Stimulated activated naive CD8-positive, alpha-beta T cell treated with anti-CD3 and anti-CD28 coated beads, Interleukin-15, Interleukin-2, amounts not matched to agents 100 ng/mL and 50 ng/mL, for 24 hours (primary cell): ENCODE results near the gene C1RL.

Source experiments
- H3K27ac Mint-ChIP-seq: one replicate; pipeline ENCODE4 v1.8.0; 2021; ENCODE audit warnings: mild to moderate bottlenecking, mixed read lengths
- H3K27me3 Mint-ChIP-seq: one replicate; pipeline ENCODE4 v1.8.0; 2021; ENCODE audit warnings: mixed read lengths
- H3K36me3 Mint-ChIP-seq: one replicate; pipeline ENCODE4 v1.8.0; 2021; ENCODE audit warnings: low read depth, mixed read lengths
- H3K4me1 Mint-ChIP-seq: one replicate; pipeline ENCODE4 v1.8.0; 2021; ENCODE audit warnings: low read depth, mixed read lengths
- H3K4me3 Mint-ChIP-seq: one replicate; pipeline ENCODE4 v1.8.0; 2021; ENCODE audit warnings: mild to moderate bottlenecking, mixed read lengths
- H3K9me3 Mint-ChIP-seq: one replicate; pipeline ENCODE4 v1.8.0; 2021; ENCODE audit warnings: mixed read lengths

C1RL gene

DNA sequence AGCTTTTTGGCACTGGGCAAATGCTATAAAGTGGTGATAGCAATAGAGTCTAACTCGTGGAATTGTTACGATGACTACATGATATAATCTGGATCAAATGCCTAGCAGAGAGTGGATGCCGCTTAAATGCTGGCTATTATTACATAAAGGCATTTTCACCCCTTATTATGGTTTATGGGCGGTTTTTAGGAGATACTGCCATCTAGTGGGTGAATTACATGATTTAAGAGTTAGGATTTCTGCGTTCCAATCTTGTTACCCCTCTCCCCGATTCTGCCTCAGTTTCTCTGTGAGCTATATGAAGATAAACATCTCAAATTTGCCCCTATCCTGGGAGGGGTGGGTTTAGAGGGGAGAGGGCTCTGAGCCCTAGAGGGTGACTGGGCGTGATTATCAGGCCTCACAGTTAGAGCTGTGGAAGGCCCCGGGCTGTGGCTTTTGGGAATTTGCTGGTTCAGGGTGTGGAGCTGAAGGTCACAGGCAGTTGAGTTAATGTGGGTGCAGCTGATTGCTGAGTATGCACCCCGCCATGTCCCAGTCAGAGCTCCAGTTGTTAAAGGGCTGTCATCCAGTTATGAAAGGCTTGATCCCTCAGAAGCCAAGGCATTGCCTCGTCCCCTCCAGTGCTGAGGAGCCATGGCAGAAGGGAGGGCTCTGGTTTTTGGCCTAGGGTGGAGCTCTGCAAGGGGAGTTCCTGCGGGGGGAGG lies 35.6 kb upstream of the C1RL start:
- H3K4me1 Mint-ChIP-seq = no peaks in the 10 kb centered on the region

DNA sequence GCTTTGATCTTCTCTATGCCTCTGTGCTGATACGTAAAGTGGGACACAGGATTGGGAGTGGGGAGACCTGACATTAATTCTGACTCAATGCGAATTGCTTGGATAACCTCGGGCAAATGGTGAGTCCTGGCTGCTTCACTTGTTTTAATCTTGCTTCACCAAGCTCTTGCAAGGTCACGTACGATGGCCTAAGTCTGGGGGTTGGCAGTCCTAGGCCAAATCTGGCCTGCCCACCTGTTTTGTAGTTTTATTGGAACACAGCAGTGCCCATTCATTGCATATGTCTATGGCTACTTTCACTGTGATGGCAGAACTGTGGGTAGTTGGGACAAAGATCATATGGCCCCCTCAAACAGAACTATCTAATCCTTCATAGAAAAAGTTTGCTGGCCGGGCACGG lies 34.5 kb upstream of the C1RL start:
- Mint-ChIP-seq H3K4me1 (no peaks in the 10 kb centered on the region), H3K27ac (no peak overlapping the region), H3K4me3 (no peak overlapping the region), H3K9me3 (no peaks in the 10 kb centered on the region), H3K27me3 (no peaks in the 10 kb centered on the region), H3K36me3 (peaks cover 36% of the 10 kb centered on the region)

More for the DNA sequence above, 35.6 kb upstream of the C1RL start:
- no peaks in the 10 kb centered on the region for H3K27me3 Mint-ChIP-seq
- H3K36me3 Mint-ChIP-seq = peaks cover 27% of the 10 kb centered on the region
- H3K27ac Mint-ChIP-seq = no peak overlapping the region
- no peaks in the 10 kb centered on the region for H3K9me3 Mint-ChIP-seq
- no peak overlapping the region for H3K4me3 Mint-ChIP-seq

DNA sequence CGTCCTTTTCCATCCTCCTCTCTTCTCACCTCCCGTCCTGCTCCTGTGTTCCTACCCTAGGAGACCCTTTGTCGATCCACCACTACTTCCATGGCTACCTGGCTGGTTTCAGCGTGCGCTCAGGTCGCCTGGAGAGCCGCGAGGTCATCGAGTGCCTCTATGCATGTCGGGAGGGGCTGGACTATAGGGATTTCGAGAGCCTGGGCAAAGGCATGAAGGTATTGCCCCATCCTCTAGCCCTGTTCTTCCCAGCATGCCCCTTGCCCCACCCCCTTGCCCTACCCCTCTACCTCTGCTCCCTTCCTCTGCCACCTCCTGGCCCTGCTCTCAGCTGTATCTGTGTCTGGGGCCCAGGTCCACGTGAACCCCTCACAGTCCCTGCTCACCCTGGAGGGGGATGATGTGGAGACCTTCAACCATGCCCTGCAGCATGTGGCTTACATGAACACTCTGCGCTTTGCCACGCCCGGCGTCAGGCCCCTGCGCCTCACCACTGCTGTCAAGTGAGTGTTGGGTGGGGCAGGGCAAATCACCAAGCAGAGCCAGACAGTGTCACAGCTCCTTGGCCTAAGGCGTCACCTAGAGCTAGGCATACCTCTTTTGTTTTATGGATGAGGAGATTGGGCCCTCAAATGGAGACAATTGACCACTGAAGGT lies 33.9 kb upstream of the C1RL start:
- H3K36me3 Mint-ChIP-seq = peaks cover 41% of the 10 kb centered on the region
- H3K27ac Mint-ChIP-seq = no peak overlapping the region
- H3K27me3 Mint-ChIP-seq = no peaks in the 10 kb centered on the region
- no peaks in the 10 kb centered on the region for H3K9me3 Mint-ChIP-seq
- H3K4me3 Mint-ChIP-seq = no peak overlapping the region
- no peaks in the 10 kb centered on the region for H3K4me1 Mint-ChIP-seq

DNA sequence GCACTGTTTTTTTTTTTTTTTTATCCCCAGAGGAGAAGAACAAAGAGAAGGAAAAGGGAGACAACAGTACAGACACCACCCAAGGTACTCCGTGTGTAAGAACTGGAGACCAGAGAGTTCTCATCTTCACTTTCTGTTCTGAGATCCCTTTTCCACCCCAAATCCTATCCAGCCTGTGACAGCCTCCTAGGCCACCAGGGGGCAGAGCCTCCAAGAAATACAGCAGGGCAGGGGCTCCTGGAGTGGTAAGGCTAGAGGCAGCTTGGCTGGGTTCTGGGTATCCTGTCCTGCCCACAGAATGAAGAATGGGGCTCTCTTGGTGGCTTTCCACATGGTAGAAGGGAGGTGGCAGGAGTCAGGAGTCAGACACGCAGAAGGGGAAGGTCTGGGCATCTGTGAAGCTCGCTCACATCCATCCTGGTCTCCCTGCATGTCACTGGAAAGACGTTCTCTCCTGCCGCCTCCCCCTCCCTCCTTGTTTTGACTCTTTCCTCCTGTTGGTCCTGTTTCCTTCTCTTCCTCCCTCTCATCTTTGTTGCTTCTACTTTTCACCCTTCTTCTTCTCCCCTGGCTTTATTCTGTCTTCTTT lies 33.1 kb upstream of the C1RL start:
- H3K9me3 Mint-ChIP-seq = no peaks in the 10 kb centered on the region
- H3K27ac Mint-ChIP-seq = no peak overlapping the region
- no peaks in the 10 kb centered on the region for H3K4me1 Mint-ChIP-seq
- peaks cover 46% of the 10 kb centered on the region for H3K36me3 Mint-ChIP-seq
- H3K4me3 Mint-ChIP-seq = no peak overlapping the region
- H3K27me3 Mint-ChIP-seq = no peaks in the 10 kb centered on the region

DNA sequence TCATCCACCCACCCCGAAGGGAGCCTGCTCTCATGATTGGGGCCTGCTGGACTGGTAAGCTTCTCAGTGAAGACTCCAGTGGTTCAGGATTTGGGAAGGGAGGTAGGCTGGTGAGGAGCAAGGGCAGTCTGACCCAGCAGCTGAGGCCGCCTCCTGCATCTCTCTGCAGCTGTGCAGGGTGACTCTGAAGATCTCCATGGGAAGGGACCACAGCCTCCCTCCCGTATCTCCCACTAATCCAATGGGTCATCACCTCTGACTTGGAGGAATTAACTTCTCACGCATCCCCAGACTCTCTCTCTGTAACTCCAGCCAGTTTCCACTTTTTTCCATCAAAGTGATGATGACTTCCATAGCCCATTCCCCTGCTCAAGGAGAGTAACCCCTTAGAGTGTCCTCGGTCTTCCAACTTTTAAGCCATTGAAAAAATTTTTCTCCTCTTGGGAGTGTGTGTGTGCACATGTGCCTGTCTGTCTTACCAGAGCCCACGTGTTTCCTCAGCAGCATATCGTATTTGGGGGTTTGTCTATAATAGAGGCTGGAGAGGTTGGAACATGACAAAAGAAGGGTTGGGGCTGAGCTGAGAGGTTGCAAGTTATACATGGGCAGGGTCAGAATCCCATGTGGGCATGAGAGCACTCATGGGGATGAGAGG lies 32.5 kb upstream of the C1RL start:
- Mint-ChIP-seq H3K4me1 (no peaks in the 10 kb centered on the region), H3K27ac (no peak overlapping the region), H3K4me3 (no peak overlapping the region), H3K36me3 (peaks cover 49% of the 10 kb centered on the region), H3K27me3 (no peaks in the 10 kb centered on the region), H3K9me3 (no peaks in the 10 kb centered on the region)

DNA sequence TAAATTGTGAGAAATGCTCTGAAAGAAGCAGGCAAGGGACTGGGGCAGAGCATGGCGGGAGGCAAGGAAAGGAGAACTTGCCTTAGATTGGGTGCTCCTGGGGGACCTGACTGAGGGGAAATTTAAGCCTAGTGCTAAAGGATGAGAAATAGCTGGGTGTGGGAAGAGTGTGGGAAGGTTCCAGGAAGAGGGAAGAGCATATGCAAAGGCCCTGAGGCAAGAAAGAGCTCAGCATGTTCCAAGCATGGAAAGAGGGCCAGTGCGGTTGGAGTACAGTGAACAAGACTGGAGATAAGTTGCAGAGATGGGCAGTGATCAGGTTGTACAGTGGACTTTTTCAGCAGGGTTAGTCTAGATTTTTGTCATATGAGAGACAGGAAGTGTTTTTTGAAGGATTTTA lies 30.2 kb upstream of the C1RL start:
- Mint-ChIP-seq H3K4me1 (no peaks in the 10 kb centered on the region), H3K27me3 (no peaks in the 10 kb centered on the region), H3K9me3 (no peaks in the 10 kb centered on the region), H3K36me3 (peaks cover 53% of the 10 kb centered on the region), H3K4me3 (no peak overlapping the region), H3K27ac (no peak overlapping the region)

DNA sequence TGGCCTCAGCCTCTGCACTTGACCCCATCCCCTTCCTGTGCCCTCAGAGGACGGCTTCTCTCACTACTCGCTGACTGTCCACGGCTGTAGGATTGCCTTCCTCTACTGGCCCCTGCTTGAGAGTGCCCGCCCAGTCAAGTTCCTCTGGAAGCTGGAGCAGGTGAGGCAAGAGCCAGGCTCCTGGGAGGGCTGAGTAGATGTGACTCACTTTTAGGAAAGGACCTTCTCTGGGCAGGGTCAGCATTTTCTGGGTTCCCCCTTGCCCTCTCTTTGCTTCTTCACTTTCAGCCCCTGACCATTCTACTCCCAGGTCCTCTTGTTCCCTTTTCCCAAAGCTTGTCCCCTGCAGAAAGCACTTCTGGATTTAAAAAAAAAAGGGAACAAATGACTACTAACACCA lies 28.9 kb upstream of the C1RL start:
- no peak overlapping the region for H3K4me3 Mint-ChIP-seq
- no peaks in the 10 kb centered on the region for H3K27me3 Mint-ChIP-seq
- H3K4me1 Mint-ChIP-seq = no peaks in the 10 kb centered on the region
- H3K9me3 Mint-ChIP-seq = no peaks in the 10 kb centered on the region
- H3K27ac Mint-ChIP-seq = peak overlapping the region; percentile 24
- peaks cover 53% of the 10 kb centered on the region for H3K36me3 Mint-ChIP-seq

DNA sequence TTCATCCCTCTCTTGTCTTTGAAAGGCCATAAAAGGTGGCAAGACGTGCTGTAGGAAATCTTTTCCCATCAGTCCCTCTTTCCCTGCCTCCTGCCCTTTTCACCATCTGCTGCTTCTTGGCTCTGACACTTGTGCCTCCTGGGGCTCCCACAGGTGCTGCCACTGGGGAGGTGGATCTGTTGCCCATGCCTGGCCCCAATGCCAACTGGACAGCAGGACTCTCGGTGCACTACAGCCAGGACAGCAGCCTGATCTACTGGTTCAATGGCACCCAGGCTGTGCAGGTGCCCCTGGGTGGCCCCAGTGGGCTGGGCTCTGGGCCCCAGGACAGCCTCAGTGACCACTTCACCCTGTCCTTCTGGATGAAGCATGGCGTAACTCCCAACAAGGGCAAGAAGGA lies 27.7 kb upstream of the C1RL start:
- peaks cover 47% of the 10 kb centered on the region for H3K36me3 Mint-ChIP-seq

DNA sequence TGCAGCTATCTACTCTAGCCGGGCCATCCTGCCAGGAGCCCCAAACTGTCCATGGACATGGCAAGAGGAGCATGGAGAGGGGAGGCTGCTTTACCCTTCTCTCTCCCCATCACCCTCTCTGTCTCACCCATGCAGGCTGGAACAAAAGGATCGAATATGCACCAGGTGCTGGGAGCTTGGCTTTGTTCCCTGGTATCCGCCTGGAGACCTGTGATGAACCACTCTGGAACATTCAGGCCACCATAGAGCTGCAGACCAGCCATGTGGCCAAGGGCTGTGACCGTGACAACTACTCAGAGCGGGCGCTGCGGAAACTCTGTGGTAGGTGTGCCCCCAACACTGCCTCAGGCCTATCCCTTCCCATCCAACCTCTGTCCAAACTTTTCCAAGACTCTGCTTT lies 27.1 kb upstream of the C1RL start:
- Mint-ChIP-seq H3K27me3 (no peaks in the 10 kb centered on the region), H3K9me3 (no peaks in the 10 kb centered on the region), H3K4me3 (no peak overlapping the region), H3K27ac (no peak overlapping the region), H3K36me3 (peaks cover 42% of the 10 kb centered on the region), H3K4me1 (peaks cover 17% of the 10 kb centered on the region)

More for the DNA sequence above, 27.7 kb upstream of the C1RL start:
- H3K27ac Mint-ChIP-seq = no peak overlapping the region
- H3K4me3 Mint-ChIP-seq = no peak overlapping the region
- H3K4me1 Mint-ChIP-seq = peaks cover 11% of the 10 kb centered on the region
- no peaks in the 10 kb centered on the region for H3K27me3 Mint-ChIP-seq
- H3K9me3 Mint-ChIP-seq = no peaks in the 10 kb centered on the region

DNA sequence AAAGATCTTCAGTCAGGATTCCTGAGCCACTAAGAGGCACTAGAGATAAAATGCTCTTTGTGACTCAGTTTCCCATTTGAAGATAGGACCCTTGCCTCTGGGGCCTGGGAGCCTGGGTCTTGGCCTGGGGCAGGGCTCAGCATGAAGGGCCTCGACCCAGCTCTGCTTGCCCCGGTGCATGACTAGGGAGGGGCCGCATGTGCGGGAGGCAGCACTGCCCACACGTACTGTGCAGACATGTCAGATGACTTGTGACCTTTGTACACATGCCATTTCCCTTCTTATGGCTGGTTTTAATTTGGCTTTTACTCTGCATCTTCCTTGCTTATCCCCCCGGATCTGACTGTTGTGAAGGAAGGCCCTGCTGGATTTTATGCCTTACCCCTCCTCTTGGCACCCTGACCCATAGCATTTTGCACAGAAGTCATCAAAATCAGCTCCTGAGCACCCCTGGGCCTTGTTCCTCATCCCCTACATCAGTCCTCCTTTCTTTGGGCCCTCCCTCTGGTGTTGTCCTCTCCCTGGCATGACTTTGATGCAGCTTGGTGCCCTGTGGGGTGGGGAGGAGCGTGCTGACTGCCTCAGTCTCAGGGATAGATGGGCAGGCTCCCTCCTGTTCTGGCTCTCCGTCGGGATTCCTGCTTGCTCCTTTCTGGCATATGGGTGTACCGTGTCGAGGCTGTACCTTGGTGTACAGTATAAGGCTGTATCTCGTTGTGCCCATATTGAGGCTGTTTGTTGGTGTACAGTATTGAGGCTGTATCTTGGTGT lies 25.6 kb upstream of the C1RL start:
- Mint-ChIP-seq H3K4me1 (peaks cover 29% of the 10 kb centered on the region), H3K36me3 (peaks cover 35% of the 10 kb centered on the region), H3K9me3 (no peaks in the 10 kb centered on the region), H3K27me3 (no peaks in the 10 kb centered on the region), H3K4me3 (no peak overlapping the region), H3K27ac (no peak overlapping the region)

DNA sequence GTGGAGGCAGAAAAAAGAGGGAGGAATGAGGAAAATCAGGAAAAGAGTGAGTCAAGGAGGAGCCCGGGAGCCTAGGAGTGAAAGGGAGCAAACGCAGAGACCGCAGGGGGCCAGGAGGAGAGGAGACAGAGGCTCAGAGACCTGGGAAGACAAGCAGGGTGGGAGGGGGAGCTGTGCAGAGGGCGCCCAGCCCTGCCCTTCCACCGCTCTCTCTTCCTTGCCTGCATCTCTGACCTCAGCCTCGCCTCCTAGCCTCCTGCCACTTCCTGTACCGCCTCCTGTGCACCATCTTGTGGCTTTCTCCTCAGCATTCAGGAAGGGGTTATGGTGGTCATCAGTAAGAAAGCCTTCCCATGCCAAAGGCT lies 22.5 kb upstream of the C1RL start:
- H3K27ac Mint-ChIP-seq = peak overlapping the region; percentile 91
- H3K27me3 Mint-ChIP-seq = no peaks in the 10 kb centered on the region
- H3K4me1 Mint-ChIP-seq = peaks cover 35% of the 10 kb centered on the region
- peaks cover 11% of the 10 kb centered on the region for H3K36me3 Mint-ChIP-seq
- H3K9me3 Mint-ChIP-seq = no peaks in the 10 kb centered on the region
- peak overlapping the region; percentile 90 for H3K4me3 Mint-ChIP-seq

DNA sequence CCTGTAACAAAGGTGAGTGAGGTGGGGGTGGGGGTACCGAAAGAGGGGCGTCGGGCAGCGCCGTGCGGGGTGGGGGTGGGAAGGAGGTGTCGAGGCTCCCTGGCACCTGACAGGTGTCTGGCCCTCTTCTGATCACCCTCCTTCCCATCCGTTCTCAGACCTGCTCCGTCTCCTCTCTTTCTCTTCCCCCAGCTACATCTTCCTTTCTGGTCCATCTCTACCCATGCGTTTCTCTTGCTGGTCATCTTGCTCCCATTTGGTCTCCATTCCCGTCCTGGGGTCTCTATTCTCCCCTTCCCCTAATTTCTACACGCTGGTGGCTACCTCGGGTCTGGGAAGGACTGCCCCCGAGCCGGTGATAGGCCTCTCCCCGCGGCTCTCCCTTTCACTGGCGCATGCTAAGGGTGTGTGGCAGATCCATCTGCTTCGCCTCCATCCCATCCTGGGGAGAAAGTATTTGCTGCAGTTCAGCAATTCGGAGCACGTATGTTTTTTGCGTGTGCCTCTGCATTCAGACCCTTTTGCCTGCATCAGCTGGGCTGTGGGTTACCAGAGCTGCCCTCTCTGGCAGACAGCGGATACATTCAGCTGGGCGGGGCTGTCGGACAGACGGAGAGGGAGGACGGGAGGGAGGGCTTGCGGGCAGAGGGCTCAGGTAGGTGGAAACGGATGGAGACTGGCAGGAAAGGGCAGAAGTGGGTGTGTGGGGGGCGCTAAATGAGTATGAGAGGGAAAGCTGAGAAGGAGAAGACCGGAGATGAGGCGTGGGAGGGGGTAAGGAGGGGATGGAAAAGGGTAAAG lies 21.9 kb upstream of the C1RL start:
- Mint-ChIP-seq H3K27me3 (no peaks in the 10 kb centered on the region), H3K4me3 (peak overlapping the region; percentile 90), H3K36me3 (peaks cover 8% of the 10 kb centered on the region), H3K27ac (peak overlapping the region; percentile 91), H3K4me1 (peaks cover 35% of the 10 kb centered on the region), H3K9me3 (no peaks in the 10 kb centered on the region)

DNA sequence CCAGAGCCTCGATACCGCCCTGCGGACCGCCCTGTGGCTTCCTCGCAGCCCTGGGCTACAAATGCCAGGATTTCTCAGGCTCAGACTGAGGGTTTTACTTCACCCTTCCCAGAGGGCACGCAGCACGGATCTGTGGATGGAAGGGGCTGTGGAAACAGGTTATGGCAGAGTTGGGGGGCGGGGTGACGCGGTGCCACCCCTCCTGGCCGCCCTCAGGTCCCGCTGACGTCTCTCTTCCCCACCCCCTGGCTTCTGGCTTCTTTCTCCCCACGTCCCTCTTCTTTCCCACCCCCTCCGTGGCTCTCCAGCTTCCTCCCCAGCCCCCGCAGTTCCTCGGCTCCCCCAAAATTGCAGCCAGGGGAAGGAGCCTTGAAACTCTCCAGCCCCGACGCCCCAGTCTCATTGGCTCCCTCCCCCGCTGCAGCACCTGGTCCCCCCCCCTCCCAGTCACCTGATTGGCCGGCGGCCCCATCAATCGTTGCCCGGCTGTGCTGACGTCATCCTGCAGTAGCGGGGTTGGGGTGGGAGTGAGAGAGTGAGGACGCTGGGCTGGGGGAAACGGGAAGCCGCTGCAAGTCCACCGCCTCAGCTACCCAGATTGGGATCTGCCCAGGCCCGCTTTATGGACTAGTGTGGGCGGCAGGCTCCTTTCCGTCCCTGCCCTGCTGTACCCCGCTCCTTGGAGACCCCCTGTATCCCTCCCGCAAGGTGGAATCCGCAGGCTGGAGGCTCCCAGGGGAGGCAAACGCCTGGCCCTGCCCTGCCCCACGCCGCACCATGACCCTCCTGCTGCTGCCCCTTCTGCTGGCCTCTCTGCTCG lies 21.1 kb upstream of the C1RL start, which contains the start of gene CLSTN3:
Gene CLSTN3, plus strand, starts transcription at position 500 of the 820 bp plus-strand sequence. Its CDS starts 278 bp downstream, at position 778.
- H3K36me3 Mint-ChIP-seq = peaks cover 4% of the 10 kb centered on the region
- peak within 1 kb of the TSS; percentile 91 for H3K27ac Mint-ChIP-seq
- H3K4me1 Mint-ChIP-seq = peaks cover 35% of the 10 kb centered on the region
- peak within 1 kb of the TSS; percentile 90 for H3K4me3 Mint-ChIP-seq
- H3K9me3 Mint-ChIP-seq = no peaks in the 10 kb centered on the region
- no peaks in the 10 kb centered on the region for H3K27me3 Mint-ChIP-seq
